Ovary (tissue), 3 donors: Measurements from ENCODE around the gene CDKAL1.

Experiments used
- CTCF ChIP-seq, 3 donors: fragments of 450-650 bp in 2 of 3; fragments of 200-600 bp in 1 of 3; IDR thresholded peaks; one replicate each; pipeline versions ENCODE4 v1.5.1 to v1.8.0; 2016 to 2022; ENCODE audit warnings: antibody characterized with exemption in 3 of 3, mild to moderate bottlenecking in 1 of 3
- EP300 ChIP-seq: sonication (generic); formaldehyde crosslinking; IDR thresholded peaks from one replicate; pipeline ENCODE4 v1.6.1; 2017; ENCODE audit warnings: antibody characterized with exemption
- POLR2A ChIP-seq: fragments of 450-650 bp; IDR thresholded peaks from one replicate; pipeline ENCODE4 v1.6.1; 2017; ENCODE audit warnings: antibody characterized with exemption, mild to moderate bottlenecking, moderate library complexity
- donor health status: DM: no; HTN: no; CAD: no.

GRCh38 chr6:20868397-20869096 is 334.3 kb downstream of the CDKAL1 start:
- TF ChIP-seq CTCF (IDR thresholded peaks at IDR 0.05) (no peak), POLR2A (no peak), EP300 (no peak)
